PC-3 (cell line): ENCODE measurements around the gene FGF12. TPM values are rescaled to one million over a fixed set of nuclear protein-coding genes. Genes with fewer than 3 reads are reported as not detected.
"Not testable (repeated sequence)": the region's sequence is repeated elsewhere in the genome, so short reads cannot be mapped to it uniquely, and the experiment has no call there.

Experiments used
- ATAC-seq: fragments of 200-7000 bp; cut with Tn5 transposase; 2 replicates; pipeline ENCODE4 v1.9.1; 2020; ENCODE audit warnings: mild to moderate bottlenecking, moderate library complexity
- Bru-seq: library from RNA; stranded (reverse); fragments of 400-500 nt; gene quantifications from one replicate; lab custom pipeline; 2021; lab: Mats Ljungman, UMichigan
- BruChase-seq, 2 experiments: library from RNA; stranded (reverse); fragments of 400-500 nt; gene quantifications; one replicate each; lab custom pipeline; 2021; lab: Mats Ljungman, UMichigan
- BruUV-seq: library from RNA; stranded (reverse); fragments of 400-500 nt; replicated peaks from 2 replicates; lab custom pipeline; 2021; lab: Mats Ljungman, UMichigan
- CTCF ChIA-PET: fragments of 300-600 bp; sonication (Branson Sonifier 250); formaldehyde crosslinking; loops from one replicate; lab custom pipeline; 2022; ENCODE audit warnings: antibody characterized with exemption; lab: Charles Lee
- POLR2A ChIA-PET: fragments of 300-600 bp; sonication (Branson Sonifier 250); formaldehyde crosslinking; loops from one replicate; lab custom pipeline; 2022; ENCODE audit warnings: antibody characterized with exemption; ENCODE audit not compliant: unreplicated experiment; lab: Charles Lee
- DNase-seq: peaks from one replicate; pipeline ENCODE4 v3.0.0-alpha.2; 2015
- H2AFZ ChIP-seq: fragments of 300-600 bp; sonication (generic); 2 replicates; pipeline ENCODE4 v1.6.0; 2016; ENCODE audit warnings: antibody characterized with exemption, low read length
- H3F3A ChIP-seq: fragments of 300-600 bp; sonication (generic); one replicate; pipeline ENCODE4 v1.6.0; 2017; ENCODE audit warnings: antibody characterized with exemption, low read length, control low read depth, mild to moderate bottlenecking; ENCODE audit not compliant: unreplicated experiment
- H3K27ac ChIP-seq: fragments of 300-600 bp; sonication (generic); 2 replicates; pipeline ENCODE4 v1.5.1; 2016; ENCODE audit warnings: mild to moderate bottlenecking, low read length
- H3K27me3 ChIP-seq: fragments of 300-600 bp; sonication (generic); 2 replicates; pipeline ENCODE4 v1.6.1; 2016; ENCODE audit warnings: low read length, mixed read lengths
- H3K36me3 ChIP-seq: fragments of 300-600 bp; sonication (generic); 2 replicates; pipeline ENCODE4 v1.6.1; 2016; ENCODE audit warnings: low read depth, mixed run types, low read length, mixed read lengths
- H3K4me1 ChIP-seq: fragments of 300-600 bp; sonication (generic); 2 replicates; pipeline ENCODE4 v1.5.1; 2016; ENCODE audit warnings: low read length; ENCODE audit not compliant: insufficient read depth
- H3K4me2 ChIP-seq: fragments of 300-600 bp; sonication (generic); 2 replicates; pipeline ENCODE4 v1.6.0; 2016; ENCODE audit warnings: low read length
- H3K4me3 ChIP-seq: fragments of 300-600 bp; sonication (generic); 2 replicates; pipeline ENCODE4 v1.5.1; 2016; ENCODE audit warnings: mild to moderate bottlenecking, low read length, mixed read lengths
- H3K79me2 ChIP-seq: fragments of 300-600 bp; sonication (generic); 2 replicates; pipeline ENCODE4 v1.6.1; 2017; ENCODE audit warnings: low read length, mixed read lengths
- H3K9ac ChIP-seq: fragments of 300-600 bp; sonication (generic); 2 replicates; pipeline ENCODE4 v1.6.0; 2016; ENCODE audit warnings: mild to moderate bottlenecking, low read length
- H3K9me2 ChIP-seq: fragments of 300-600 bp; sonication (generic); replicated peaks from 2 replicates; pipeline ENCODE4 v1.6.1; 2016; ENCODE audit warnings: mixed run types, low read length, mixed read lengths
- H3K9me3 ChIP-seq: fragments of 300-600 bp; sonication (generic); 2 replicates; pipeline ENCODE4 v1.6.1; 2016; ENCODE audit warnings: low read length, mixed read lengths
- H4K20me1 ChIP-seq: fragments of 300-600 bp; sonication (generic); 2 replicates; pipeline ENCODE4 v1.6.1; 2016; ENCODE audit warnings: low read length, mixed read lengths
- CTCF ChIP-seq: fragments of 300-600 bp; sonication (generic); conservative IDR thresholded peaks from 2 replicates; pipeline ENCODE4 v1.5.1; 2017; ENCODE audit warnings: antibody characterized with exemption, low read depth, mild to moderate bottlenecking, low read length
- EZH2 ChIP-seq: fragments of 300-600 bp; sonication (generic); IDR thresholded peaks from one replicate; pipeline ENCODE4 v1.6.1; 2017; ENCODE audit warnings: antibody characterized with exemption, mild to moderate bottlenecking, low read length; ENCODE audit not compliant: unreplicated experiment
- EZH2phosphoT487 ChIP-seq: fragments of 300-600 bp; sonication (generic); IDR thresholded peaks from 2 replicates; pipeline ENCODE4 v1.6.1; 2018; ENCODE audit warnings: mild to moderate bottlenecking, antibody characterized with exemption, low read length, borderline replicate concordance
- intact Hi-C: fragments of 100-400 bp; cut with micrococcal nuclease; formaldehyde crosslinking; loops from 2 replicates; pipeline ENCODE4 v1.9.0; 2023
- long read RNA-seq: library from polyadenylated mRNA; unstranded; transcript quantifications from one replicate; pipeline ENCODE4 v2.0.0, GENCODE V29; 2021; ENCODE audit not compliant: unreplicated experiment
- total RNA-seq: library from RNA; depleted of rRNA; stranded (reverse); fragments of >200 nt; gene quantifications from 2 replicates; pipeline ENCODE4 v1.2.3, GENCODE V29; 2014; rRNA removed

FGF12 gene
- total RNA-seq (not detected in 2 replicates), Bru-seq, nascent RNA (percentile 17 among the genes with signal in this experiment), BruChase-seq, experiment 1, labeled RNA remaining after a 6-hour chase (percentile 29 among the genes with signal in this experiment), BruChase-seq, experiment 2, labeled RNA remaining after a 2-hour chase (percentile 33 among the genes with signal in this experiment)
- long read RNA-seq: 0 reads

- H3K4me2 ChIP-seq: no peak within 1 kb of the TSS
- peaks cover 42% of the 10 kb centered on the region for H3K27me3 ChIP-seq
- BruUV-seq: no TSS peak
- no peak within 1 kb of the TSS for H2AFZ ChIP-seq
- no peak within 1 kb of the TSS for H3K9ac ChIP-seq
- ATAC-seq (peak; percentile 20; the same call in 1 of the 2 replicates), DNase-seq (peak; percentile 52)
- H4K20me1 ChIP-seq: no peaks in the 10 kb centered on the region
- H3K9me3 ChIP-seq: no peaks in the 10 kb centered on the region
- TF ChIP-seq CTCF: no peak
- TF ChIP-seq EZH2: no peak
- TF ChIP-seq EZH2phosphoT487: no peak
- no peaks in the 10 kb centered on the region for H3K79me2 ChIP-seq
- POLR2A ChIA-PET: no interaction called here
- no peaks in the 10 kb centered on the region for H3F3A ChIP-seq
- H3K4me3 ChIP-seq: no peak within 1 kb of the TSS
- H3K36me3 ChIP-seq: no peaks in the 10 kb centered on the region
- H3K4me1 ChIP-seq: no peaks in the 10 kb centered on the region
- no peaks in the 10 kb centered on the region for H3K9me2 ChIP-seq
- no peak within 1 kb of the TSS for H3K27ac ChIP-seq
- intact Hi-C loops: no loop called here
- CTCF ChIA-PET: no interaction called here
Measured at GRCh38 chr3:192727032-192727847, at the start of gene FGF12. Gene FGF12 (minus strand): TSS chr3:192727541.

GRCh38 chr3:192774341-192774740 is 47.0 kb upstream of the FGF12 start:
- intact Hi-C loops: loop anchor here (10.0 kb wide), 1 partner anchor 310 kb away; no protein-coding TSS in a partner anchor
- BruUV-seq, ATAC-seq, H3K4me3 ChIP-seq, CTCF ChIA-PET, H3K36me3 ChIP-seq, H3K79me2 ChIP-seq, H3K27ac ChIP-seq, H2AFZ ChIP-seq, POLR2A ChIA-PET, H3F3A ChIP-seq, H3K9me2 ChIP-seq, H3K4me1 ChIP-seq, DNase-seq, H3K9ac ChIP-seq, H3K9me3 ChIP-seq, H3K4me2 ChIP-seq, H4K20me1 ChIP-seq: not testable (repeated sequence)
- peaks cover 16% of the 10 kb centered on the region for H3K27me3 ChIP-seq

- H3K27ac ChIP-seq: no peak overlapping the region
- H3K4me3 ChIP-seq: no peak overlapping the region
- no peak for TF ChIP-seq EZH2
- TF ChIP-seq CTCF: peak; percentile 88
- CTCF ChIA-PET: interaction anchor here (0.5 kb wide), 1 partner anchor 202 kb away, joined by 4 read pairs; no protein-coding TSS in a partner anchor
- no peaks in the 10 kb centered on the region for H3K9me3 ChIP-seq
- intact Hi-C loops: loop anchor here (1.0 to 10.0 kb wide), 2 partner anchors 206 to 308 kb away; no protein-coding TSS in a partner anchor
- no peaks in the 10 kb centered on the region for H3F3A ChIP-seq
- no peaks in the 10 kb centered on the region for H4K20me1 ChIP-seq
- POLR2A ChIA-PET: no interaction called here
- no peak overlapping the region for H3K9ac ChIP-seq
- peaks cover 18% of the 10 kb centered on the region for H3K27me3 ChIP-seq
- no peaks in the 10 kb centered on the region for H3K4me1 ChIP-seq
- H3K9me2 ChIP-seq: no peaks in the 10 kb centered on the region
- BruUV-seq: no TSS peak
- ATAC-seq (peak; percentile 100), DNase-seq (peak; percentile 70)
- no peak overlapping the region for H3K4me2 ChIP-seq
- H2AFZ ChIP-seq: no peak overlapping the region
- no peaks in the 10 kb centered on the region for H3K36me3 ChIP-seq
- no peaks in the 10 kb centered on the region for H3K79me2 ChIP-seq
Measured at GRCh38 chr3:192772240-192772894, 45.0 kb upstream of the FGF12 start.
